Esophagus muscularis mucosa (tissue), 4 donors: ENCODE measurements around the gene CD7.

Experiments used
- CTCF ChIP-seq, 3 experiments: fragments of 200-600 bp in 2 of 3; fragments of 450-650 bp in 1 of 3; sonication (generic) in 2 of 3; IDR thresholded peaks; one replicate each; pipeline ENCODE4 v1.5.1; 2017 to 2019; ENCODE audit warnings: antibody characterized with exemption in 3 of 3, mild to moderate bottlenecking in 2 of 3, moderate library complexity in 1 of 3
- EP300 ChIP-seq: sonication (generic); formaldehyde crosslinking; IDR thresholded peaks from one replicate; pipeline ENCODE4 v1.6.1; 2017; ENCODE audit warnings: antibody characterized with exemption
- POLR2A ChIP-seq: fragments of 450-650 bp; IDR thresholded peaks from one replicate; pipeline ENCODE4 v1.6.1; 2017; ENCODE audit warnings: antibody characterized with exemption, moderate library complexity, mild to moderate bottlenecking, low read depth
- POLR2AphosphoS5 ChIP-seq, 2 donors: sonication (generic); formaldehyde crosslinking; IDR thresholded peaks; one replicate each; pipeline ENCODE4 v1.6.1; 2017; ENCODE audit warnings: antibody characterized with exemption in 2 of 2

- TF ChIP-seq CTCF (IDR thresholded peaks at IDR 0.05) (no peak), POLR2A (no peak), POLR2AphosphoS5 (IDR thresholded peaks at IDR 0.05) (no peak), EP300 (no peak)
Measured at GRCh38 chr17:82327757-82328140, 10.3 kb upstream of the CD7 start.
